Neuron (in vitro differentiated cells): ENCODE measurements around the gene ACVR1.

Experiments
- H2AFZ ChIP-seq: one replicate; pipeline ENCODE4 v1.6.1; 2013; ENCODE audit warnings: low read depth, mild to moderate bottlenecking, inconsistent platforms, low read length, moderate library complexity
- H3K27me3 ChIP-seq: one replicate; pipeline ENCODE4 v1.6.1; 2013; ENCODE audit warnings: low read length; ENCODE audit not compliant: insufficient read depth
- H3K36me3 ChIP-seq: one replicate; pipeline ENCODE4 v1.6.1; 2013; ENCODE audit warnings: low read length; ENCODE audit not compliant: insufficient read depth
- H3K4me1 ChIP-seq: one replicate; pipeline ENCODE4 v1.6.1; 2013; ENCODE audit warnings: low read length; ENCODE audit not compliant: insufficient read depth
- H3K4me3 ChIP-seq: 2 replicates; pipeline ENCODE4 v1.5.1; 2013; ENCODE audit warnings: mild to moderate bottlenecking, low read length, moderate library complexity
- H3K9me3 ChIP-seq: one replicate; pipeline ENCODE4 v1.6.1; 2013; ENCODE audit warnings: low read length

Gene ACVR1

GRCh38 chr2:157746234-157746950 is 129.7 kb downstream of the ACVR1 start:
- Histone ChIP-seq H2AFZ (no peak overlapping the region), H3K4me3 (no peak overlapping the region), H3K36me3 (peaks cover 3% of the 10 kb centered on the region), H3K9me3 (peaks cover 5% of the 10 kb centered on the region), H3K27me3 (no peaks in the 10 kb centered on the region), H3K4me1 (no peaks in the 10 kb centered on the region)

DNA sequence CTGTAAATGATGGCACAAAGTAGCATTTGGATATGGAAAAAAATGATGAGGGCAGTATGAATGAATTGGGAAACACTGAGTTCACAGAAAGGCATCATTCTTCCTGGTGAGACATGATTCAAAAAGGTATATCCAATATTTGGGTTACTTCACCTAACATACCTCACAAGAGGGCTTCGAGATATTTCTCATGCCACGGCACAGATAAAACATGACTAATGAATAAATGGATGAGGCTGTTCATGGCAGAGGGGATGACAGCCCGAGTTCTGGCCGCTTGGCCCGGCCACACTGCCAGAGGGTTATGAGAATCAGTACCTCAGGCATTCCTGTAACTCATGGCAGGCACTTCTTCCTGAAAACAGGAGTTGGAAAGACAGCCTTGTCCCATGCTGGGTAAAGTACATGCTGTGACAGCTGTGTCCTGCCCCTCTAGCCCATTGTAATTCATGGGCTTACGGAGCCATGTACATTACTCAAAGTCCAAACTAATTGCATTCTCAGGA is 131.5 kb downstream of the ACVR1 start:
- peaks cover 3% of the 10 kb centered on the region for H3K36me3 ChIP-seq

GRCh38 chr2:157743051-157743450 is 133.1 kb downstream of the ACVR1 start:
- H3K27me3 ChIP-seq, result no peaks in the 10 kb centered on the region
- H3K9me3 ChIP-seq, result peaks cover 5% of the 10 kb centered on the region
- H2AFZ ChIP-seq, result no peak overlapping the region
- H3K4me1 ChIP-seq, result no peaks in the 10 kb centered on the region
- H3K36me3 ChIP-seq, result peaks cover 9% of the 10 kb centered on the region
- H3K4me3 ChIP-seq, result no peak overlapping the region

More for the DNA sequence above, 131.5 kb downstream of the ACVR1 start:
- Histone ChIP-seq H3K4me1 (no peaks in the 10 kb centered on the region), H3K9me3 (peaks cover 5% of the 10 kb centered on the region), H2AFZ (no peak overlapping the region), H3K27me3 (no peaks in the 10 kb centered on the region), H3K4me3 (no peak overlapping the region)

DNA sequence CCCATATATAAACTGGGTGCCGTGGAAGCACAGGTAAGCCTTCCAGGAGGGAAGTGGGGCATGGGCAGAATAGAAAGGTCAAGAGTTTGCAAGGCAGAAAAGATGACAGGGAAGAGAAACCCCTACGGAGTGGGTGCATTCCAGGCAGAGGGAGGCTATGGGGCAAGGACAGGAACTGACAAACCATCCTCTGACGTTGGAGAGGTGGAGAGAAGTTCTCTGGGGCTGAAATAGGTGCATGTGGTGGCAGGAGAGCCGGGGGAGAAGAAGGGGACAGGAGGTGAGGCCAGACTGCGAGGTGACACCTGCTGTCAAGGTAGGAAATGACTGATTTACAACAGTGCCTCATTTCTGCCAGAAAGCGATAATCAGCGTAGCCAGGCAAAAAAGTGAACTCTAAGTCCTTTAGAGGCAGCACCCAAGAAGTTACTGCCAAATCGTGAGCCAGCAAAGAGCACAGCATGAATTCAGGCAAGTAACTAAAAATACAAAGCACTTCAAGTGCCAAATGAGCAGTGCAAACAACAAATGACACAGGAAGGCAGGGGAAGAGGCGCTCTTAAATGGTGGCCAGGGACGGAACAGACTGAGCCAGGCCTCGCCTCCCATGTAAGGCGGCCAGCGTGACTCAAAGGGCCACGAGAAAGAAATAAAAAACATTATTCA is 134.2 kb downstream of the ACVR1 start:
- H2AFZ ChIP-seq, result no peak overlapping the region
- H3K27me3 ChIP-seq, result no peaks in the 10 kb centered on the region
- peaks cover 5% of the 10 kb centered on the region for H3K9me3 ChIP-seq
- no peak overlapping the region for H3K4me3 ChIP-seq
- peaks cover 2% of the 10 kb centered on the region for H3K4me1 ChIP-seq
- H3K36me3 ChIP-seq, result peaks cover 20% of the 10 kb centered on the region

GRCh38 chr2:157737656-157738055 is 138.5 kb downstream of the ACVR1 start:
- peaks cover 43% of the 10 kb centered on the region for H3K36me3 ChIP-seq

GRCh38 chr2:157735532-157735931 is 140.6 kb downstream of the ACVR1 start:
- Histone ChIP-seq H3K36me3 (peaks cover 43% of the 10 kb centered on the region), H2AFZ (no peak overlapping the region), H3K4me3 (no peak overlapping the region), H3K9me3 (peaks cover 1% of the 10 kb centered on the region), H3K4me1 (peaks cover 3% of the 10 kb centered on the region), H3K27me3 (no peaks in the 10 kb centered on the region)

More at GRCh38 chr2:157737656-157738055, 138.5 kb downstream of the ACVR1 start:
- H3K4me3 ChIP-seq, result no peak overlapping the region
- no peak overlapping the region for H2AFZ ChIP-seq
- peaks cover 3% of the 10 kb centered on the region for H3K9me3 ChIP-seq
- H3K27me3 ChIP-seq, result no peaks in the 10 kb centered on the region
- peaks cover 3% of the 10 kb centered on the region for H3K4me1 ChIP-seq

DNA sequence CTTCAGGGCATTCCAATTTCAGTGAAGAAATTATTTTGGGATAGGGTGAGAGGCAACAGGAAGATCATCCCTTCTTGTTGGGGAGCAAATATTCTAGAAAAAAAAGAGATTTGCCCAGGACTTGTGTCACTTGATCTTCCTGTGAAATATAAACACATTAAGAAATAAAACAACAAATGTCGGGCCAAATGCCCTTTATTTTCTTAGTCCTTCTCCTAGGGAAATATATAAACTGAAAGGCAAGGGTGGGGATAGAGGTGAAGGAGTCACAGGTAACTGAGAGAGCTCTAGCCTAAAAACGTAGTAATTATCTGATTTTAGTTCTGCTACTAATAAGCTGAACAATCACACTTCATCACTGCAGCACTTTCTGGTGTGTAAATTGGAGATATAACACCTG is 142.9 kb downstream of the ACVR1 start:
- no peaks in the 10 kb centered on the region for H3K27me3 ChIP-seq
- peaks cover 39% of the 10 kb centered on the region for H3K36me3 ChIP-seq
- H3K4me3 ChIP-seq, result no peak overlapping the region
- H3K4me1 ChIP-seq, result peaks cover 3% of the 10 kb centered on the region
- peaks cover 1% of the 10 kb centered on the region for H3K9me3 ChIP-seq
- no peak overlapping the region for H2AFZ ChIP-seq

GRCh38 chr2:157732596-157732995 is 143.5 kb downstream of the ACVR1 start:
- Histone ChIP-seq H3K36me3 (peaks cover 33% of the 10 kb centered on the region), H2AFZ (no peak overlapping the region), H3K9me3 (peaks cover 1% of the 10 kb centered on the region), H3K4me3 (no peak overlapping the region), H3K4me1 (peaks cover 3% of the 10 kb centered on the region), H3K27me3 (no peaks in the 10 kb centered on the region)

DNA sequence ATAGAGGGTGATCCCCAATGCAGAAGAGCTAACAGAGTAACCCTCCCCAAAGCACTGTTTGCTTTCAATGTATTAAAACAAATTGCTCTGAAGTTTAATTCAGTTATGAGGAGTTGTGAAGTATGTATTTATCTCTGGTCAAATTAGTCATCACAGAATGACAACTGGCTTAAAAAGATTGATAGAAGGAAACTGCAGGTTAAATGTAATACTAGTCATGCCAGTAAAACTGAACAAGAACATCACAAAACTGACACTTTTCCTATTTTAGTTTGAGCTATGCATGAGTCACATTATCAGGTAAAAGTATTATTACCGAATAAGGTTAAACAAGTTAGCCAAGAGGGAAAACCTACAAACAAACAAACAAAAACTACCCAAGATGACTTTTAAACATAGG is 148.4 kb downstream of the ACVR1 start:
- no peaks in the 10 kb centered on the region for H3K4me1 ChIP-seq
- no peak overlapping the region for H2AFZ ChIP-seq
- H3K27me3 ChIP-seq, result no peaks in the 10 kb centered on the region
- peaks cover 7% of the 10 kb centered on the region for H3K9me3 ChIP-seq
- H3K36me3 ChIP-seq, result peaks cover 3% of the 10 kb centered on the region
- no peak overlapping the region for H3K4me3 ChIP-seq

DNA sequence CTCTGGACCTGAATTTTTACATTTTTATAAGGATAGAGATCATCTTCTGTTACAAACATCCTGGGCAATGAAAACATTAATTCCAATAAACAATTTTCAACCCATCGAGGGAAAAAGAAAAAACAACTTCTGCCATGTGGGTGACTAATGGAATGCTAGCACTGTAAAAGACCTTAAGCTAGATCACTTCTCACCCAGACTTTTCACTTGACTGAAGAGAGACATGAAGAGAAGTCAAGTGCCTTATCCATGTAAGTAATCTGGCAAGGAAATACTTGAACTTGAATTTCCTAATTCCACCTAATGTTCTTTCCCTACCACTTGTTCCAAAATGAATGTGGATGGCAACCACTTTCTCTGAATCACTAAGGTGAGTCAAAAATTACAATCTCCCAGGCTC is 149.2 kb downstream of the ACVR1 start:
- Histone ChIP-seq H3K4me1 (no peaks in the 10 kb centered on the region), H3K36me3 (peaks cover 3% of the 10 kb centered on the region)

DNA sequence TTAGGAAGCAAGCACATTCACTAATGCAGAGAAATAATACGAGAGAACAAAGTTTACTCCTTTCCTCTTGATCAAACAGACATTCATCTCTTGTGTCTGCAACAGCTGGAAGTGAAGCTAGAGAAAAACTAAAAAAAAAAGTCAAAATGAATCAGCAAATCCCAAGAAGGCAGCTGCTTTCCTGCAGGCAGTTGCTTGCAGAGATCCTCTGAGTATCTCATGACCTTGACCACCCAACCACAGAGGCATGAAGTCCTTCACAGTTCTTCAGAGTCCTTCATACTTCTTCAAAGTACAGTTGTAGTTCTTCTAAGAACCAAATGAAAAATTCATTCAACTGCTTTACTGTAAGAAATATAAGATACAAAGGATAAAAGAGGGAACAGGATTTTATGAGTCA is 150.3 kb downstream of the ACVR1 start:
- peaks cover 3% of the 10 kb centered on the region for H3K36me3 ChIP-seq
- H3K27me3 ChIP-seq, result no peaks in the 10 kb centered on the region
- peaks cover 7% of the 10 kb centered on the region for H3K9me3 ChIP-seq
- H3K4me1 ChIP-seq, result no peaks in the 10 kb centered on the region
- H3K4me3 ChIP-seq, result no peak overlapping the region
- H2AFZ ChIP-seq, result no peak overlapping the region

More for the DNA sequence above, 149.2 kb downstream of the ACVR1 start:
- Histone ChIP-seq H3K4me3 (no peak overlapping the region), H2AFZ (no peak overlapping the region), H3K9me3 (peaks cover 7% of the 10 kb centered on the region), H3K27me3 (no peaks in the 10 kb centered on the region)

DNA sequence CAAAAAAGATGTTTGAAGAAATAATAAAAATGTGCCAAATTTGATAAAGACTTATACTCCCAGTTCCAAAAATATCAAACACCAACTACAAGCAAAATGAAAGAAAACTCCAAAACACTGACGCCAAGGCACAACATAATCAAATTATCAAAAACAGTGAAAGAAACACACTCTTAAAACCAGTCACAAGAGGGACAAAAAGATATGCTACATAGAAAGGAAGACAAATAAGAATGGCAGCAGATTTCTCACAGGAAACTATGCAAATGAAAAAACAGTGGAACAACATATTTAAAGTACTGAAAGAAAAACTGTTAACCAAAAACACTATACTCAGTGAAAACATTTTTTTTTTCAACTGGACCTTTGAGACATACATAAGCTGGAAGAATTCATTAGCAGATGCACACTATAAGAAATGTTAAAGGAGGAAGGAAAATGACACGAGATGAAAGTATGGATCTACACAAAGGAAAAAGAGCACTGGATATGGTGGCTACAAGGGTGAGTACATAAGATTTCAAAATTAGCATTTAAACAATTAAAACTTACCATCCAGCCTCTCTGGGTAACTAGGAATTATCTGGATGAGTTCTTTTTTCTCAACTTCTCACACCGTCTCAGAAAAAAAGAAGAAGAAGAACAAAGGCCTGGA is 153.4 kb downstream of the ACVR1 start:
- no peaks in the 10 kb centered on the region for H3K27me3 ChIP-seq
- no peak overlapping the region for H2AFZ ChIP-seq
- H3K9me3 ChIP-seq, result peaks cover 7% of the 10 kb centered on the region
- H3K4me1 ChIP-seq, result no peaks in the 10 kb centered on the region
- H3K4me3 ChIP-seq, result no peak overlapping the region
- H3K36me3 ChIP-seq, result peaks cover 3% of the 10 kb centered on the region

GRCh38 chr2:157720504-157720903 is 155.6 kb downstream of the ACVR1 start:
- Histone ChIP-seq H3K4me3 (no peak overlapping the region), H3K27me3 (no peaks in the 10 kb centered on the region), H3K36me3 (peaks cover 3% of the 10 kb centered on the region)

More at GRCh38 chr2:157720504-157720903, 155.6 kb downstream of the ACVR1 start:
- Histone ChIP-seq H3K9me3 (peaks cover 6% of the 10 kb centered on the region), H2AFZ (no peak overlapping the region), H3K4me1 (no peaks in the 10 kb centered on the region)
